NCI-H524 treated with DMSO at 0.1 percent for 48 hours (cell line): ENCODE results near the gene GSK3B.

Source experiments
- DNase-seq: peaks from one replicate; lab custom pipeline; 2025; lab: John Stamatoyannopoulos, UW

The GSK3B gene

GRCh38 chr3:119817583-119818363 is 276.5 kb downstream of the GSK3B start:
- no peak for DNase-seq

GRCh38 chr3:119817071-119817470 is 277.2 kb downstream of the GSK3B start:
- DNase-seq: no peak

- no peak for DNase-seq
Measured at GRCh38 chr3:119815716-119816115, 278.5 kb downstream of the GSK3B start.

GRCh38 chr3:119812491-119813058 is 281.7 kb downstream of the GSK3B start:
- DNase-seq: no peak

GRCh38 chr3:119810018-119810435 is 284.2 kb downstream of the GSK3B start:
- no peak for DNase-seq

GRCh38 chr3:119809249-119810017 is 284.8 kb downstream of the GSK3B start:
- no peak for DNase-seq

GRCh38 chr3:119808843-119809242 is 285.4 kb downstream of the GSK3B start:
- no peak for DNase-seq

- no peak for DNase-seq
Measured at GRCh38 chr3:119808244-119808643, 286.0 kb downstream of the GSK3B start.

GRCh38 chr3:119800844-119801243 is 293.4 kb downstream of the GSK3B start:
- DNase-seq: no peak

- DNase-seq: no peak
Measured at GRCh38 chr3:119796785-119797184, 297.5 kb downstream of the GSK3B start.

- DNase-seq: no peak
Measured at GRCh38 chr3:119796368-119796767, 297.9 kb downstream of the GSK3B start.

- DNase-seq: no peak
Measured at GRCh38 chr3:119795849-119796248, 298.4 kb downstream of the GSK3B start.

GRCh38 chr3:119794971-119795612 is 299.2 kb downstream of the GSK3B start:
- no peak for DNase-seq

GRCh38 chr3:119794401-119794800 is 299.8 kb downstream of the GSK3B start:
- no peak for DNase-seq

GRCh38 chr3:119792270-119792669 is 302.0 kb downstream of the GSK3B start:
- DNase-seq: no peak

GRCh38 chr3:119790369-119790768 is 303.9 kb downstream of the GSK3B start:
- DNase-seq: no peak

GRCh38 chr3:119786409-119786808 is 307.8 kb downstream of the GSK3B start:
- DNase-seq: no peak

GRCh38 chr3:119783883-119784282 is 310.4 kb downstream of the GSK3B start:
- no peak for DNase-seq

- no peak for DNase-seq
Measured at GRCh38 chr3:119783255-119783654, 311.0 kb downstream of the GSK3B start.

GRCh38 chr3:119782460-119782859 is 311.8 kb downstream of the GSK3B start:
- DNase-seq: no peak

- no peak for DNase-seq
Measured at GRCh38 chr3:119781330-119782198, 312.7 kb downstream of the GSK3B start, which contains the start of gene NR1I2. Gene NR1I2 (plus strand): TSS chr3:119782101.
